GM12874 (cell line): Measurements from ENCODE around the gene MAST2.

Experiments
- TF ChIP-seq, protein P1 (sequence below): IDR thresholded peaks from 2 replicates; pipeline ENCODE4 v1.5.1; 2011; ENCODE audit warnings: low read depth, mild to moderate bottlenecking, control low read depth, low read length, moderate library complexity; ENCODE audit not compliant: insufficient read depth

The MAST2 gene

DNA sequence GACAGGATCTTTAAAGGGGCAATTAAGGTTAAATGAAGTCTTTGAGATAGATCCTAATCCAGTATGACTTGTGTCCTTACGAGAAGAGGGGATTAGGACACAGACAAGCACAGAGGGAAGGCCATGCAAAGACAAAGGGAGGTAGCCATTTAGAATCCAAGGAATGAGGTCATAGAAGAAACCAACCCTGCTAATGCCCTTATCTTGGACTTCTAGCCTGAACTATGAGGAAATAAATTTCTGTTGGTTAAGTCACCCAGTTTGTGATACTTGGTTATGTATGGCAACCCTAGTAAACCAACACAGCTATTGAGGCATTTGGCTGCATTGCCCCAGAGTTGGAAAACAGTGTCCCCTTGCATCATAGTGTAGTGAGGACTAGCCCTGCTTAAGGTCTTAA is 121.3 kb downstream of the MAST2 start:
- TF ChIP-seq, protein P1, sequence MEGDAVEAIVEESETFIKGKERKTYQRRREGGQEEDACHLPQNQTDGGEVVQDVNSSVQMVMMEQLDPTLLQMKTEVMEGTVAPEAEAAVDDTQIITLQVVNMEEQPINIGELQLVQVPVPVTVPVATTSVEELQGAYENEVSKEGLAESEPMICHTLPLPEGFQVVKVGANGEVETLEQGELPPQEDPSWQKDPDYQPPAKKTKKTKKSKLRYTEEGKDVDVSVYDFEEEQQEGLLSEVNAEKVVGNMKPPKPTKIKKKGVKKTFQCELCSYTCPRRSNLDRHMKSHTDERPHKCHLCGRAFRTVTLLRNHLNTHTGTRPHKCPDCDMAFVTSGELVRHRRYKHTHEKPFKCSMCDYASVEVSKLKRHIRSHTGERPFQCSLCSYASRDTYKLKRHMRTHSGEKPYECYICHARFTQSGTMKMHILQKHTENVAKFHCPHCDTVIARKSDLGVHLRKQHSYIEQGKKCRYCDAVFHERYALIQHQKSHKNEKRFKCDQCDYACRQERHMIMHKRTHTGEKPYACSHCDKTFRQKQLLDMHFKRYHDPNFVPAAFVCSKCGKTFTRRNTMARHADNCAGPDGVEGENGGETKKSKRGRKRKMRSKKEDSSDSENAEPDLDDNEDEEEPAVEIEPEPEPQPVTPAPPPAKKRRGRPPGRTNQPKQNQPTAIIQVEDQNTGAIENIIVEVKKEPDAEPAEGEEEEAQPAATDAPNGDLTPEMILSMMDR: no peak

DNA sequence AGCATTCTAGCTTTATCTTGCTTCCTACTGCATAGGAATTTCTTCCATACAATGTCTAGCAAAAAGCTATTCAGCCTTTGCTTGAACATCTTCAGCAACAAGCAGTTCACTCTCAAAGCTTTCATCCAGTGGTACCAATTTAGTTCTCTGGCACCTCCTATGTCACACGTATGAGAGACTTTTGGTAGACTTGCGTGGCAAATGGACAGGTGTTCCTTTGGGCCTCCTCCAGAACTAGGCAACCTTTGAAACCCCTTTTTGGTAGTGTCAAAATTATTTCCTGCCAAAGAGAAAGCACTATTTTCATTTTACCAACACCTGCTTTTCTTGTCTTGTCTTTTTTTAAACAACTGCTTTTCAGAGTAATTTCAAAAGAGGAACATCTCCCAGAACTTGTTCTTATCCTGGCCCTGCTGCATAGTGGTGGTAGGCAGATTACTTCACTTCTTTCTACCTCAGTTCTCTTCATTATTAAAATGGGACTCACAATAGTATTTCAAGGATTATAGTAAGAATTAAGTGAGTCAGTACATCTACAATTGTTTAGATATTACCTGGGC is 122.4 kb downstream of the MAST2 start:
- TF ChIP-seq, protein P1: no peak

DNA sequence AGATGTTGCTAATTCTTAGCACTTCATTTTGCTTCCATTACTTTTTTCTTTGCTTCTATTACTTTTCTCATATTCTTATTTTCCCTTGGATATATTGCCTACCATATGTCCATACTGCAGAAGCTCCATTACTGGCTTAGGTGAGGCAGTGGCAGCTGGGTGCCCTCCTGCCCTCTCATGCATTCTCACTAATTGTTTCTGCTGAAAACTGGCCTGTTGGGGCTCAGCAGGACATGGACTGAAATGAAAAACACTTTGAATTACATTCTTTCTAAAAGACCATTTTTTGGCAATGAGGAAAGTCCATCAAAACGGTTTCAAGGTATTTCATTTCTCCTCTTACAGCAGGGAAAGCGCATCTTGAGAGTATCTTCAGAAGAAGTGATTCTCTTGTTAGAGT is 122.9 kb downstream of the MAST2 start:
- TF ChIP-seq, protein P1: no peak

DNA sequence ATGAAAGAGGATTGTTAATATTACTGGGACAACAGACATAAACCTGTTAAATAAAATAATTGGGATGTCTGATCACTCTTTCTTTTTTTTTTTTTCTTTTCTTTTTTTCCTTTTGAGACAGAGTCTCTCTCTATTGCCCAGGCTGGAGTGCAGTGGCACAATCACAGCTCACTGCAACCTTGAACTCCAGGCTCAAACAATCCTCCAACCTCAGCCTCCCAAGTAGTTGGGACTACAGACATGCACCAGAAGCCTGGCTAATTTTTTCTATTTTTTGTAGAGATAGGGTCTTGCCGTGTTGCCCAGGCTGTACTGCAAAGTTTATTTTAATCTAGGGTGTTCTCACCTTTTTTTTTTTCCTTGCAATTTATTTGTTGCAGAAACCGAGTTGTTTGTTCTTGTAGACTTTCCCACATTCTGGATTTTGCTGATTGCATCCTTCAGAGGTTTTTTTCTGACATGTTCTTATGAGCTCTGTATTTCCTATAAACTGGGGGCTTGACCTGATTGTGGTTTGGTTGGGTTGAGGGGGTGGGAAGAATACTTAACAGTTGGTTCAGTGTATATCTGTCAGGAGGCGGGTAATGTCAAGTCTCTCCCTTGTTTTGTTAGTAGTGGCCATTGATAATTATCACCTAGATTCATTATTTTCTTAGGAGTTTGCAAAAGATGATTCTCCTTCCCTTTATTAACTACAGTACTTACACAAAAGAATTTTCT is 125.2 kb downstream of the MAST2 start:
- TF ChIP-seq, protein P1: no peak

DNA sequence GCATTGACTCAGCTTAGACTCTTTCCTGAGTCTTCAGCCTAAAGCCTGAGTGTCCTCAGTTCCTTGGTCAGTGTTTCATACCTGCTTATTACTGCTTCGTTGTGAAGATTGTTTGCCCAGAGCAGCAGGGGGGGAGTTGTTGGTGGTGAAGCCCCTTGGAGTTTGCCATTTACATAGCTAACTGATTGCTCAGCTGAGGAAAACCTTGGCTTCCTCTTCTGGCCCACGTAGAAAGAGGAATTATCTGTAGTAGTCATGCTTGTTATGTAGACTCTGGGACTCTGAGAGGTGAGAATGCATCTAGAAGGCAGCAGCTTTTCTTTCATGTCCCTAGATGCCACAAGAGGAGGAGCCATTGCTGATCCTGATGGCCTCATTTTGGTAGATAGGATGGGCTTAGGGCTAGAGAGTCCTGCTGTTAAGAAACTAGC is 125.9 kb downstream of the MAST2 start:
- TF ChIP-seq, protein P1: no peak

DNA sequence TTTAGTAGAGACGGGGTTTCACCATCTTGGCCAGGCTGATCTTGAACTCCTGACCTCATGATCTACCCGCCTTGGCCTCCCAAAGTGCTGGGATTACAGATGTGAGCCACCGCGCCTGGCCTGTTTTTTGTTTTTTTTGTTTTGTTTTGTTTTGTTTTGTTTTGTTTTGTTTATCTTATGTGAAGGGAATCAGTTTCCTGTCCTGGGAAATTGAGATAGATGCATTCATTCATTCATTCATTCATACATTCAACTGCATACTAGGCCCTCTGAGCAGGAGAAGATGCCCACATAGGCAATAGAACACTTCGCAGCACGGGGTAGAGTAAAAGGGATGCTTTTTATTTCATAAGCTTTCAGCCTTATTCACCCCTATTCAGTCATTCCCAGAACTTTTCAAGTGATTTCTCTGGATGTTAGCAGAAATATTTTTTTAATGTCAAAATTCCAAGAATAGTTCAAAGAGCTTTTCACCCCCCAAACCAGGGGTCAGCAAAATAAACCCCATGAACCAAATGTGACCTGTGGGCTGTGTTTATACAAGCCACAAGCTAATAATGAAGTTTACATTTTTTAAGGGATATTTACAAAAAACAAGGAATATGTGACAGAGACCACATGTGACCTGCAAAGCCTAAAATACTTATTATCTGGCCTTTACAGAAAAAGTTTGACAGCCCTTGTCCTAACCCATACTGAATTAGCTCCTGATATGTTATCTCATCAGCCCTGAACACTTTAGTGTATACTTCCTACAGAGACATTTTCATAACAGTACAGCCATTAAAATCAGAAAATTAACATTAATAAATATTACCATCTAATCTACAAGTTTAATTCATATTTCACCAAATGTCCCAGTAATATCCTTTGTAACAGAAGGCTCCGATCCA is 127.1 kb downstream of the MAST2 start:
- TF ChIP-seq, protein P1: no peak

DNA sequence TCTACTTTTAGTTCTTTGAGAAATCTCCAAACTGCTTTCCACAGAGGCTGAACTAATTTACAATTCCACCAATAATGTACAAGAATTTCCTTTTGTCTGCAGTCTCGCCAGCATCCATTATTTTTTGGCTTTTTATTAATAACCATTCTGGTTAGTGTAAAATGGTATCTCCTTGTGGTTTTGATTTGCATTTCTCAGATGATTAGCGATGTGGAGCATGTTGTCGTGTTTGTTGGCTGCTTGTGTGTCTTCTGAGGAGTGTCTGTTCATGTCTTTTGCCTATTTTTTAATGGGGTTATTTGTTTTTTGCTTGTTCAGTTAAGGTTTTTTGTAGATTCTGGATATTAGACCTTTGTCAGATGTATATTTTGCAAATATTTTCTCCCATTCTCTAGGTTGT is 131.5 kb downstream of the MAST2 start:
- TF ChIP-seq, protein P1: no peak
